Activated CD4-positive, alpha-beta T cell treated with anti-CD3 and anti-CD28 coated beads, Interleukin-2, amount 10 ng/mL, durations not matched to agents 7 days and 5 days (primary cell): ENCODE results near the gene DHX32. TPM values are rescaled to one million over a fixed set of nuclear protein-coding genes. Genes with fewer than 3 reads are reported as not detected.

Experiments
- microRNA-seq: library from miRNA; unstranded; fragments of <30 nt; microRNA quantifications from one replicate; pipeline ENCODE4 v1.2.0, GENCODE V29; 2021; ENCODE audit warnings: borderline microRNAs expressed, borderline replicate concordance
- total RNA-seq, 2 experiments: library from RNA; stranded (reverse); gene quantifications; one replicate each; pipeline ENCODE4 v1.2.3, GENCODE V29; 2021

The DHX32 gene
- total RNA-seq, 2 experiments from 2014 or later, result 8.2 to 9.6 TPM

Small RNA genes lying within 50 kb of the gene (microRNA-seq; reads per million reads assigned to microRNA genes)
- 1.1 reads per million for gene MIR4484

Other genes with a start within 250 kb of the DHX32 start
- gene TEX36, start 198.1 kb downstream of the DHX32 start, total RNA-seq, result not detected
- 10 to 100 TPM; 37.0 to 39.5 TPM for gene EDRF1, start 161.6 kb downstream of the DHX32 start, total RNA-seq
- under 1 TPM in 1 of 2 experiments, not detected in 1; 0.10 TPM for gene MMP21, start 105.5 kb downstream of the DHX32 start, total RNA-seq
- gene UROS, start 58.0 kb downstream of the DHX32 start, total RNA-seq, result 10 to 100 TPM; 40.4 to 43.3 TPM
- 10 to 100 TPM; 56.4 to 60.6 TPM for gene BCCIP, start 57.7 kb downstream of the DHX32 start, total RNA-seq
- gene FANK1, start 15.3 kb upstream of the DHX32 start, total RNA-seq, result under 1 TPM; 0.31 to 0.35 TPM